DND-41 (cell line): ENCODE data around the gene ZDHHC14.

Source experiments
- ATAC-seq: fragments of 200-7000 bp; cut with Tn5 transposase; 3 replicates; pipeline ENCODE4 v1.9.1; 2021; ENCODE audit warnings: low read depth; ENCODE audit not compliant: insufficient read depth
- DNase-seq: peaks from one replicate; pipeline ENCODE4 v3.0.0-alpha.2; 2020
- H2AFZ ChIP-seq: 2 replicates; pipeline ENCODE4 v1.6.0; 2012; ENCODE audit warnings: low read depth, low read length
- H3K27ac ChIP-seq: 2 replicates; pipeline ENCODE4 v1.5.1; 2012; ENCODE audit warnings: low read length, inconsistent platforms
- H3K27me3 ChIP-seq: fragments of 200-600 bp; sonication (generic); 2 replicates; pipeline ENCODE4 v1.6.0; 2012; ENCODE audit warnings: low read length, mild to moderate bottlenecking, inconsistent platforms; ENCODE audit not compliant: insufficient read depth, poor library complexity
- H3K36me3 ChIP-seq: 2 replicates; pipeline ENCODE4 v1.5.1; 2012; ENCODE audit warnings: low read length, inconsistent platforms; ENCODE audit not compliant: insufficient read depth
- H3K4me1 ChIP-seq: 2 replicates; pipeline ENCODE4 v1.5.1; 2012; ENCODE audit warnings: mild to moderate bottlenecking, low read length; ENCODE audit not compliant: insufficient read depth
- H3K4me2 ChIP-seq: 2 replicates; pipeline ENCODE4 v1.6.0; 2012; ENCODE audit warnings: mild to moderate bottlenecking, moderate library complexity, low read length, inconsistent platforms; ENCODE audit not compliant: insufficient read depth
- H3K4me3 ChIP-seq, 2 experiments: fragments of 200-600 bp in 1 of 2; shearing (Covaris generic) in 1 of 2; 2 replicates each; pipeline ENCODE4 v1.5.1; 2012 to 2016; ENCODE audit warnings: inconsistent platforms in 2 of 2, low read length in 2 of 2, mild to moderate bottlenecking in 2 of 2, low read depth in 1 of 2, moderate library complexity in 1 of 2
- H3K79me2 ChIP-seq: 2 replicates; pipeline ENCODE4 v1.6.0; 2012; ENCODE audit warnings: low read length, inconsistent platforms; ENCODE audit not compliant: insufficient read depth
- H3K9ac ChIP-seq: 2 replicates; pipeline ENCODE4 v1.6.0; 2012; ENCODE audit warnings: low read depth, mild to moderate bottlenecking, inconsistent platforms, low read length, moderate library complexity
- H3K9me3 ChIP-seq: 2 replicates; pipeline ENCODE4 v1.5.1; 2012; ENCODE audit warnings: low read length, moderate library complexity, mild to moderate bottlenecking, inconsistent platforms; ENCODE audit not compliant: insufficient read depth, severe bottlenecking
- H4K20me1 ChIP-seq: 2 replicates; pipeline ENCODE4 v1.6.0; 2012; ENCODE audit warnings: low read length; ENCODE audit not compliant: insufficient read depth
- CTCF ChIP-seq: IDR thresholded peaks from 2 replicates; pipeline ENCODE4 v1.5.1; 2012; ENCODE audit warnings: borderline replicate concordance, low read length, moderate library complexity, mild to moderate bottlenecking; ENCODE audit not compliant: poor library complexity, severe bottlenecking; ENCODE audit errors: extremely low read depth
- EZH2 ChIP-seq: IDR thresholded peaks from 3 replicates; pipeline ENCODE4 v1.6.1; 2012; ENCODE audit warnings: borderline replicate concordance, low read depth, mild to moderate bottlenecking, moderate library complexity, low read length, inconsistent platforms; ENCODE audit not compliant: severe bottlenecking

Gene ZDHHC14

GRCh38 chr6:157538168-157538567, 157.2 kb downstream of the ZDHHC14 start:
- TF ChIP-seq CTCF (no peak), EZH2 (no peak)
- H3K27ac ChIP-seq = no peak overlapping the region
- no peak overlapping the region for H2AFZ ChIP-seq
- ATAC-seq (no peak), DNase-seq (no peak)
- no peak overlapping the region for H3K4me3 ChIP-seq
- H4K20me1 ChIP-seq = no peaks in the 10 kb centered on the region
- no peaks in the 10 kb centered on the region for H3K79me2 ChIP-seq
- no peaks in the 10 kb centered on the region for H3K9me3 ChIP-seq
- H3K9ac ChIP-seq = no peak overlapping the region
- no peak overlapping the region for H3K4me2 ChIP-seq
- no peaks in the 10 kb centered on the region for H3K27me3 ChIP-seq
- no peaks in the 10 kb centered on the region for H3K36me3 ChIP-seq
- H3K4me1 ChIP-seq = peaks cover 17% of the 10 kb centered on the region

GRCh38 chr6:157538698-157539097, 157.7 kb downstream of the ZDHHC14 start:
- peaks cover 17% of the 10 kb centered on the region for H3K4me1 ChIP-seq
- H3K36me3 ChIP-seq = no peaks in the 10 kb centered on the region
- H3K9ac ChIP-seq = no peak overlapping the region
- H3K27me3 ChIP-seq = no peaks in the 10 kb centered on the region
- no peak overlapping the region for H3K4me2 ChIP-seq
- no peak overlapping the region for H2AFZ ChIP-seq
- no peak for TF ChIP-seq CTCF
- TF ChIP-seq EZH2 = no peak
- H3K9me3 ChIP-seq = no peaks in the 10 kb centered on the region
- no peak for ATAC-seq
- no peak overlapping the region for H3K4me3 ChIP-seq
- DNase-seq = no peak
- H3K27ac ChIP-seq = no peak overlapping the region
- H3K79me2 ChIP-seq = no peaks in the 10 kb centered on the region
- H4K20me1 ChIP-seq = no peaks in the 10 kb centered on the region

GRCh38 chr6:157539421-157539822, 158.4 kb downstream of the ZDHHC14 start:
- Histone ChIP-seq H3K4me1 (peaks cover 17% of the 10 kb centered on the region), H4K20me1 (no peaks in the 10 kb centered on the region), H3K4me2 (no peak overlapping the region), H3K4me3 (no peak overlapping the region), H3K27ac (no peak overlapping the region), H3K36me3 (no peaks in the 10 kb centered on the region), H3K9me3 (no peaks in the 10 kb centered on the region), H3K27me3 (no peaks in the 10 kb centered on the region), H3K9ac (no peak overlapping the region), H2AFZ (no peak overlapping the region), H3K79me2 (no peaks in the 10 kb centered on the region)
- no peak for TF ChIP-seq EZH2
- no peak for TF ChIP-seq CTCF
- DNase-seq (no peak), ATAC-seq (no peak)
